ENCODE measurements around the gene PAX9. TPM values are rescaled to one million over a fixed set of nuclear protein-coding genes. Genes with fewer than 3 reads are reported as not detected.

The PAX9 gene
- total RNA-seq, 1 donor from 2014 or later: 0.17 TPM

DNA sequence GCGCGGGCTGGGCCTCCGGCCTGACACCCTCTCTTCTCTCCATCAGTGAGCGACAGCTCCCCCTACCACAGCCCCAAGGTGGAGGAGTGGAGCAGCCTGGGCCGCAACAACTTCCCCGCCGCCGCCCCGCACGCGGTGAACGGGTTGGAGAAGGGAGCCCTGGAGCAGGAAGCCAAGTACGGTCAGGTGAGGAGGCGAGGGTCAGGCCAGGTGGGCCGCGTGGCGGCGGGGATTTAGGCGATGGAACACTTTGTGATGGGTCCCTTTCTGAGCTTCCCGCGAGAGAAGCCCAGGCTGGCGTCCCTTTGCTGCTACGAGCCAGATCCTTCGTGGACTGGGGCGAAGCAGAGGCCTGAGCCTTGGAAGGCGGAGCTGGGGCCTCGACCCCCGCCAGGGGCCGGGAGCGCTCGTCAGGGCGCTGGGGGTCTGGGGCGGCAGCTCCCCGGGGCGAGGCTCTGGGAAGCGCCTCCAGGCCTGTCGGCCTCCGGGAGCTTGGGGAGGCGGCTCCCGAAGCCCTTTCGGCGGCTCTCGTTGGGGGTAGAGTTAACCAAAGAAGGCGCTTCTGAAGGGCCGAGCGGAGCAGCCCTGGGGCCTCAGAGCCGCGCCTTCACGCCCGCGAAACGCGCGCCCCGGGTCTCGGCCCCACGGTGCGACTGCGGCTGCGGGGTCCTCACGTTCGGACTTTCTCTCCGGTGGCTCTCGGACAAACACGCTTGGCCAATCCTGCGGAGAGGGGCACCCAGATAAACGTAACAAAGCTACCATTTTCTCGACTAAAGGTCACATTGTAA lies 5.0 kb downstream of the PAX9 start:
- H3K9me3 Mint-ChIP-seq (ENCODE audit: low read depth): no peaks in the 10 kb centered on the region
- H3K4me1 Mint-ChIP-seq (ENCODE audit: low read depth): peaks cover 25% of the 10 kb centered on the region
- H3K27me3 Mint-ChIP-seq (ENCODE audit: low read depth): peaks cover 70% of the 10 kb centered on the region
- no peak for TF ChIP-seq CTCF (IDR thresholded peaks at IDR 0.05)
- DNase-seq (ENCODE audit: low spot score): no peak
- no peaks in the 10 kb centered on the region for H3K36me3 Mint-ChIP-seq (ENCODE audit: low read depth)
- H3K27ac Mint-ChIP-seq (ENCODE audit: unreplicated experiment): no peak overlapping the region
- H3K4me3 Mint-ChIP-seq (ENCODE audit: unreplicated experiment): no peak overlapping the region

GRCh38 chr14:36667679-36668078 lies 6.0 kb downstream of the PAX9 start:
- Mint-ChIP-seq H3K4me1 (ENCODE audit: low read depth) (peaks cover 16% of the 10 kb centered on the region), H3K27ac (ENCODE audit: unreplicated experiment) (no peak overlapping the region), H3K4me3 (ENCODE audit: unreplicated experiment) (no peak overlapping the region), H3K27me3 (ENCODE audit: low read depth) (peaks cover 62% of the 10 kb centered on the region), H3K9me3 (ENCODE audit: low read depth) (no peaks in the 10 kb centered on the region), H3K36me3 (ENCODE audit: low read depth) (no peaks in the 10 kb centered on the region)
- TF ChIP-seq CTCF (IDR thresholded peaks at IDR 0.05): no peak
- DNase-seq (ENCODE audit: low spot score): no peak

DNA sequence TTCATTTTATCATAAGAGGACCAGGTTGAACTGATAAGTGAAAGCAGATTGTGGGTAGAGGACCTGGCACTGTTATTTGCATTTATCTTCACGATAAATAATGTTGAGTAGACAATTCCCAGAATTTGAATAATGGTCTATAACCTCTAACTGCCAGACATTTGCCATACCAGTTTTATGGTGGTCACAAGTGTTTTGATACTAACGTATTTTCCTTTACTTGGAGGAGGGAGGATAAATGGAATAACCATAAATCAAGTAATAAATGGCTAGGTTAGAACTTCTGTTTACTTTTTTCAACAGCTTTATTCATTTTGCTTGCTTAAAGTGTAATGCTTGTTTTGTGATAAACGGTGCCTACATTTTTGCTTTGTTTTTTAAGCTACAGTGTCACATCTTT lies 9.5 kb downstream of the PAX9 start:
- DNase-seq (ENCODE audit: low spot score): no peak
- Mint-ChIP-seq H3K27me3 (ENCODE audit: low read depth) (peaks cover 46% of the 10 kb centered on the region), H3K4me1 (ENCODE audit: low read depth) (no peaks in the 10 kb centered on the region), H3K9me3 (ENCODE audit: low read depth) (no peaks in the 10 kb centered on the region), H3K36me3 (ENCODE audit: low read depth) (no peaks in the 10 kb centered on the region), H3K27ac (ENCODE audit: unreplicated experiment) (no peak overlapping the region), H3K4me3 (ENCODE audit: unreplicated experiment) (no peak overlapping the region)
- TF ChIP-seq CTCF (IDR thresholded peaks at IDR 0.05): no peak

- Mint-ChIP-seq H3K9me3 (ENCODE audit: low read depth) (no peaks in the 10 kb centered on the region), H3K36me3 (ENCODE audit: low read depth) (no peaks in the 10 kb centered on the region), H3K4me1 (ENCODE audit: low read depth) (no peaks in the 10 kb centered on the region), H3K4me3 (ENCODE audit: unreplicated experiment) (no peak overlapping the region), H3K27me3 (ENCODE audit: low read depth) (peaks cover 50% of the 10 kb centered on the region), H3K27ac (ENCODE audit: unreplicated experiment) (no peak overlapping the region)
- no peak for TF ChIP-seq CTCF (IDR thresholded peaks at IDR 0.05)
- no peak for DNase-seq (ENCODE audit: low spot score)
Measured at GRCh38 chr14:36672095-36672494, 10.4 kb downstream of the PAX9 start.

- H3K27ac Mint-ChIP-seq (ENCODE audit: unreplicated experiment): no peak overlapping the region
- H3K4me3 Mint-ChIP-seq (ENCODE audit: unreplicated experiment): no peak overlapping the region
- DNase-seq (ENCODE audit: low spot score): no peak
- H3K4me1 Mint-ChIP-seq (ENCODE audit: low read depth): no peaks in the 10 kb centered on the region
- no peaks in the 10 kb centered on the region for H3K9me3 Mint-ChIP-seq (ENCODE audit: low read depth)
- peaks cover 55% of the 10 kb centered on the region for H3K27me3 Mint-ChIP-seq (ENCODE audit: low read depth)
- no peak for TF ChIP-seq CTCF (IDR thresholded peaks at IDR 0.05)
- H3K36me3 Mint-ChIP-seq (ENCODE audit: low read depth): no peaks in the 10 kb centered on the region
Measured at GRCh38 chr14:36674659-36675058, 13.0 kb downstream of the PAX9 start.
